H9 (cell line): ENCODE results near the gene TMEM60. TPM values are rescaled to one million over a fixed set of nuclear protein-coding genes. Genes with fewer than 3 reads are reported as not detected.

Experiments
- DNase-seq: peaks from one replicate; pipeline ENCODE4 v3.0.0-alpha.2; 2017
- H2AFZ ChIP-seq: one replicate; pipeline ENCODE4 v1.6.1; 2013; ENCODE audit warnings: mild to moderate bottlenecking, low read length, control low read depth, moderate library complexity
- H2AK5ac ChIP-seq: 2 replicates; pipeline ENCODE4 v1.6.1; 2013; ENCODE audit warnings: low read length, control low read depth, mixed read lengths; ENCODE audit not compliant: insufficient read length
- H2BK120ac ChIP-seq: one replicate; pipeline ENCODE4 v1.6.1; 2013; ENCODE audit warnings: low read depth, mild to moderate bottlenecking, low read length, control low read depth, inconsistent platforms; ENCODE audit not compliant: poor library complexity, severe bottlenecking
- H2BK12ac ChIP-seq: 2 replicates; pipeline ENCODE4 v1.6.1; 2013; ENCODE audit warnings: low read length, control low read depth, mixed read lengths, low read depth; ENCODE audit not compliant: insufficient read length
- H2BK15ac ChIP-seq: 2 replicates; pipeline ENCODE4 v1.6.1; 2013; ENCODE audit warnings: low read depth, low read length, control low read depth
- H2BK20ac ChIP-seq: one replicate; pipeline ENCODE4 v1.6.1; 2013; ENCODE audit warnings: low read depth, mild to moderate bottlenecking, low read length, control low read depth, inconsistent platforms; ENCODE audit not compliant: poor library complexity, severe bottlenecking
- H2BK5ac ChIP-seq: 2 replicates; pipeline ENCODE4 v1.6.1; 2013; ENCODE audit warnings: low read length, control low read depth, mixed read lengths; ENCODE audit not compliant: insufficient read length
- H3K14ac ChIP-seq: 2 replicates; pipeline ENCODE4 v1.6.1; 2013; ENCODE audit warnings: low read length, control low read depth; ENCODE audit not compliant: insufficient read depth
- H3K18ac ChIP-seq: 2 replicates; pipeline ENCODE4 v1.6.1; 2013; ENCODE audit warnings: low read depth, mild to moderate bottlenecking, mixed read lengths, low read length, control low read depth; ENCODE audit not compliant: insufficient read length
- H3K23ac ChIP-seq: 2 replicates; pipeline ENCODE4 v1.6.1; 2013; ENCODE audit warnings: low read length, control low read depth, mixed read lengths, low read depth; ENCODE audit not compliant: insufficient read length
- H3K23me2 ChIP-seq: 2 replicates; pipeline ENCODE4 v1.6.1; 2013; ENCODE audit warnings: low read depth, mild to moderate bottlenecking, mixed read lengths, low read length, control low read depth; ENCODE audit not compliant: insufficient read length, poor library complexity, severe bottlenecking
- H3K27ac ChIP-seq: 2 replicates; pipeline ENCODE4 v1.5.1; 2013; ENCODE audit warnings: low read length, control low read depth, mixed read lengths, low read depth; ENCODE audit not compliant: insufficient read length
- H3K27me3 ChIP-seq: 2 replicates; pipeline ENCODE4 v1.6.1; 2013; ENCODE audit warnings: low read length, control low read depth, inconsistent platforms; ENCODE audit not compliant: insufficient read depth
- H3K4ac ChIP-seq: 2 replicates; pipeline ENCODE4 v1.6.1; 2013; ENCODE audit warnings: low read depth, mild to moderate bottlenecking, control low read depth, inconsistent platforms, low read length, moderate library complexity
- H3K4me1 ChIP-seq: 2 replicates; pipeline ENCODE4 v1.6.1; 2013; ENCODE audit warnings: low read length, control low read depth, inconsistent platforms; ENCODE audit not compliant: insufficient read depth
- H3K4me2 ChIP-seq: 2 replicates; pipeline ENCODE4 v1.6.1; 2013; ENCODE audit warnings: low read length, control low read depth, mixed read lengths; ENCODE audit not compliant: insufficient read length, insufficient read depth
- H3K56ac ChIP-seq: 2 replicates; pipeline ENCODE4 v1.6.1; 2013; ENCODE audit warnings: low read depth, mild to moderate bottlenecking, mixed read lengths, low read length, control low read depth; ENCODE audit not compliant: insufficient read length
- H3K79me1 ChIP-seq: 2 replicates; pipeline ENCODE4 v1.6.1; 2013; ENCODE audit warnings: low read depth, mild to moderate bottlenecking, moderate library complexity, low read length, control low read depth, inconsistent platforms; ENCODE audit not compliant: insufficient read depth, poor library complexity, severe bottlenecking
- H3K79me2 ChIP-seq: 2 replicates; pipeline ENCODE4 v1.6.1; 2013; ENCODE audit warnings: low read length, control low read depth, inconsistent platforms; ENCODE audit not compliant: insufficient read depth
- H3K9ac ChIP-seq: 2 replicates; pipeline ENCODE4 v1.6.1; 2013; ENCODE audit warnings: low read length, control low read depth, mixed read lengths; ENCODE audit not compliant: insufficient read length; ENCODE audit errors: extremely low read depth
- H3K9me3 ChIP-seq: one replicate; pipeline ENCODE4 v1.6.1; 2013; ENCODE audit warnings: low read depth, low read length, inconsistent platforms; ENCODE audit not compliant: control insufficient read depth
- H3T11ph ChIP-seq: one replicate; pipeline ENCODE4 v1.6.1; 2013; ENCODE audit warnings: mild to moderate bottlenecking, low read length, control low read depth, inconsistent platforms
- H4K20me1 ChIP-seq: one replicate; pipeline ENCODE4 v1.6.1; 2013; ENCODE audit not compliant: control insufficient read depth, insufficient read length, insufficient read depth
- H4K5ac ChIP-seq: 2 replicates; pipeline ENCODE4 v1.6.1; 2013; ENCODE audit warnings: low read depth, mild to moderate bottlenecking, mixed read lengths, low read length, control low read depth; ENCODE audit not compliant: insufficient read length
- H4K8ac ChIP-seq: replicated peaks from 2 replicates; pipeline ENCODE4 v1.6.1; 2013; ENCODE audit warnings: low read length, control low read depth, mixed read lengths, low read depth; ENCODE audit not compliant: insufficient read length
- H4K91ac ChIP-seq: 2 replicates; pipeline ENCODE4 v1.6.1; 2013; ENCODE audit warnings: low read depth, mild to moderate bottlenecking, moderate library complexity, mixed read lengths, low read length, control low read depth; ENCODE audit not compliant: insufficient read length
- H3K27ac Mint-ChIP-seq, 3 experiments: 2 replicates in 2 of 3; 3 replicates in 1 of 3; pipeline ENCODE4 v1.8.0; 2020 to 2021; ENCODE audit warnings: mixed read lengths in 3 of 3, mild to moderate bottlenecking in 1 of 3, moderate library complexity in 1 of 3
- H3K27me3 Mint-ChIP-seq: 2 replicates; pipeline ENCODE4 v1.8.0; 2021; ENCODE audit warnings: low read depth, mild to moderate bottlenecking, moderate library complexity, mixed read lengths
- H3K36me3 Mint-ChIP-seq, 3 experiments: 2 replicates in 2 of 3; 3 replicates in 1 of 3; pipeline ENCODE4 v1.8.0; 2020 to 2021; ENCODE audit warnings: low read depth in 3 of 3, mixed read lengths in 3 of 3; ENCODE audit not compliant: insufficient read depth in 1 of 3
- H3K4me1 Mint-ChIP-seq, 2 experiments: 2 replicates each; pipeline ENCODE4 v1.8.0; 2020; ENCODE audit warnings: mixed read lengths in 2 of 2
- H3K4me3 Mint-ChIP-seq, 2 experiments: 2 replicates in 1 of 2; 3 replicates in 1 of 2; pipeline ENCODE4 v1.8.0; 2020 to 2021; ENCODE audit warnings: mild to moderate bottlenecking in 2 of 2, mixed read lengths in 2 of 2, moderate library complexity in 1 of 2
- H3K9me3 Mint-ChIP-seq, 2 experiments: 2 replicates in 1 of 2; 3 replicates in 1 of 2; pipeline ENCODE4 v1.8.0; 2020; ENCODE audit warnings: mild to moderate bottlenecking in 2 of 2, mixed read lengths in 2 of 2, moderate library complexity in 1 of 2
- WGBS: extraction: QIAGEN DNeasy Blood & Tissue Kit; methylation state at CpG from one replicate; pipeline ENCODE4 v1.1.7; 2013; ENCODE audit warnings: missing lambda C conversion rate, low lambda C conversion rate, mixed read lengths; ENCODE audit not compliant: insufficient read length; ENCODE audit errors: extremely low coverage; 5-methylcytosine and 5-hydroxymethylcytosine counted together
- total RNA-seq: library from RNA; stranded (reverse); gene quantifications from 2 replicates; pipeline ENCODE4 v1.2.1, GENCODE V29; 2021
- TF ChIP-seq, protein P1 (sequence below): fragments of 200-600 bp; sonication (generic); conservative IDR thresholded peaks from 3 replicates; pipeline ENCODE4 v1.8.0; 2021; ENCODE audit warnings: antibody characterized with exemption, mild to moderate bottlenecking

TMEM60 gene
- total RNA-seq, 1 experiment from 2014 or later: 14.3 TPM

GRCh38 chr7:77813180-77813579 lies 14.9 kb upstream of the TMEM60 start:
- Histone ChIP-seq H3K14ac (no peak overlapping the region), H3K4me2 (no peak overlapping the region)

More at GRCh38 chr7:77813180-77813579, 14.9 kb upstream of the TMEM60 start:
- Histone ChIP-seq H2BK12ac (no peak overlapping the region), H3K79me1 (no peaks in the 10 kb centered on the region), H2BK15ac (no peak overlapping the region), H3K56ac (no peak overlapping the region), H4K8ac (no peak overlapping the region), H2AK5ac (no peak overlapping the region), H3K4me1 (no peaks in the 10 kb centered on the region), H2BK120ac (no peak overlapping the region), H2BK20ac (no peak overlapping the region), H2BK5ac (no peak overlapping the region), H3K9ac (no peak overlapping the region), H3K4ac (no peak overlapping the region), H3K79me2 (no peaks in the 10 kb centered on the region), H4K5ac (no peak overlapping the region), H3K9me3 (no peaks in the 10 kb centered on the region), H3K23ac (no peak overlapping the region), H4K91ac (no peak overlapping the region), H3K27ac (no peak overlapping the region), H4K20me1 (no peaks in the 10 kb centered on the region), H3T11ph (no peak overlapping the region), H2AFZ (no peak overlapping the region), H3K27me3 (no peaks in the 10 kb centered on the region), H3K18ac (no peak overlapping the region), H3K23me2 (no peaks in the 10 kb centered on the region)
- Mint-ChIP-seq H3K27me3 (no peaks in the 10 kb centered on the region), H3K4me1 (no peaks in the 10 kb centered on the region), H3K27ac (no peak overlapping the region), H3K36me3 (peaks cover 9 to 12% (median 10%) of the 10 kb centered on the region in 3 experiments; a peak in 6 of 7 replicates), H3K9me3 (peaks cover 4 to 10% of the 10 kb centered on the region in 2 experiments), H3K4me3 (no peak overlapping the region)
- TF ChIP-seq, protein P1, sequence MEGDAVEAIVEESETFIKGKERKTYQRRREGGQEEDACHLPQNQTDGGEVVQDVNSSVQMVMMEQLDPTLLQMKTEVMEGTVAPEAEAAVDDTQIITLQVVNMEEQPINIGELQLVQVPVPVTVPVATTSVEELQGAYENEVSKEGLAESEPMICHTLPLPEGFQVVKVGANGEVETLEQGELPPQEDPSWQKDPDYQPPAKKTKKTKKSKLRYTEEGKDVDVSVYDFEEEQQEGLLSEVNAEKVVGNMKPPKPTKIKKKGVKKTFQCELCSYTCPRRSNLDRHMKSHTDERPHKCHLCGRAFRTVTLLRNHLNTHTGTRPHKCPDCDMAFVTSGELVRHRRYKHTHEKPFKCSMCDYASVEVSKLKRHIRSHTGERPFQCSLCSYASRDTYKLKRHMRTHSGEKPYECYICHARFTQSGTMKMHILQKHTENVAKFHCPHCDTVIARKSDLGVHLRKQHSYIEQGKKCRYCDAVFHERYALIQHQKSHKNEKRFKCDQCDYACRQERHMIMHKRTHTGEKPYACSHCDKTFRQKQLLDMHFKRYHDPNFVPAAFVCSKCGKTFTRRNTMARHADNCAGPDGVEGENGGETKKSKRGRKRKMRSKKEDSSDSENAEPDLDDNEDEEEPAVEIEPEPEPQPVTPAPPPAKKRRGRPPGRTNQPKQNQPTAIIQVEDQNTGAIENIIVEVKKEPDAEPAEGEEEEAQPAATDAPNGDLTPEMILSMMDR: no peak
- DNase-seq: no peak
- no CpG with 5 or more reads among the region's 2 CpGs for WGBS
